PC-9 (cell line): Measurements from ENCODE around the gene ZBED1. TPM values are rescaled to one million over a fixed set of nuclear protein-coding genes. Genes with fewer than 3 reads are reported as not detected.

ENCODE experiments used
- BruUV-seq: library from RNA; stranded (reverse); fragments of 400-500 nt; replicated peaks from 2 replicates; lab custom pipeline; 2021; lab: Mats Ljungman, UMichigan
- CTCF ChIA-PET: fragments of 300-600 bp; sonication (Branson Sonifier 250); formaldehyde crosslinking; loops from one replicate; lab custom pipeline; 2022; ENCODE audit warnings: antibody characterized with exemption; lab: Charles Lee
- POLR2A ChIA-PET: fragments of 300-600 bp; sonication (Branson Sonifier 250); formaldehyde crosslinking; loops from one replicate; lab custom pipeline; 2022; ENCODE audit warnings: antibody characterized with exemption; ENCODE audit not compliant: unreplicated experiment; lab: Charles Lee
- DNase-seq, 2 experiments: peaks; one replicate each; pipeline versions ENCODE4 v3.0.0 to v3.0.0-alpha.2; 2015 to 2022; ENCODE audit warnings: mixed read lengths in 1 of 2
- H2AFZ ChIP-seq: fragments of 200-600 bp; sonication (generic); 2 replicates; pipeline ENCODE4 v1.8.1; 2017; ENCODE audit warnings: antibody characterized with exemption
- H3F3A ChIP-seq: fragments of 200-600 bp; sonication (generic); 2 replicates; pipeline ENCODE4 v1.8.1; 2017; ENCODE audit warnings: antibody characterized with exemption, mild to moderate bottlenecking, low read depth; ENCODE audit not compliant: insufficient read depth
- H3K27ac ChIP-seq: fragments of 200-600 bp; sonication (generic); 2 replicates; pipeline ENCODE4 v1.6.1; 2016; ENCODE audit warnings: mixed run types
- H3K27me3 ChIP-seq: fragments of 200-600 bp; sonication (generic); 2 replicates; pipeline ENCODE4 v1.6.1; 2016; ENCODE audit warnings: low read depth, mixed run types; ENCODE audit not compliant: insufficient read depth
- H3K36me3 ChIP-seq: fragments of 200-600 bp; sonication (generic); 2 replicates; pipeline ENCODE4 v1.6.1; 2016; ENCODE audit warnings: low read depth, mixed run types
- H3K4me1 ChIP-seq: fragments of 200-600 bp; sonication (generic); replicated peaks from 2 replicates; pipeline ENCODE4 v1.6.1; 2016; ENCODE audit warnings: mixed run types; ENCODE audit not compliant: insufficient read depth
- H3K4me2 ChIP-seq: fragments of 200-600 bp; sonication (generic); 2 replicates; pipeline ENCODE4 v1.6.1; 2017; ENCODE audit warnings: mixed run types
- H3K4me3 ChIP-seq: fragments of 200-600 bp; sonication (generic); 2 replicates; pipeline ENCODE4 v1.6.1; 2016; ENCODE audit warnings: mixed run types
- H3K79me2 ChIP-seq: fragments of 200-600 bp; sonication (generic); 2 replicates; pipeline ENCODE4 v1.6.1; 2017; ENCODE audit warnings: low read depth, mixed run types
- H3K9me2 ChIP-seq: fragments of 200-600 bp; sonication (generic); 2 replicates; pipeline ENCODE4 v1.8.1; 2017; ENCODE audit warnings: mild to moderate bottlenecking; ENCODE audit not compliant: insufficient read depth
- H3K9me3 ChIP-seq: fragments of 200-600 bp; sonication (generic); 2 replicates; pipeline ENCODE4 v1.8.1; 2016; ENCODE audit warnings: low read depth; ENCODE audit not compliant: insufficient read depth
- H4K20me1 ChIP-seq: fragments of 200-600 bp; sonication (generic); 2 replicates; pipeline ENCODE4 v1.8.1; 2017; ENCODE audit not compliant: insufficient read depth
- CTCF ChIP-seq: fragments of 200-600 bp; sonication (generic); conservative IDR thresholded peaks from 2 replicates; pipeline ENCODE4 v1.6.1; 2017; ENCODE audit warnings: mixed run types, antibody characterized with exemption, mild to moderate bottlenecking, moderate library complexity
- EZH2 ChIP-seq: fragments of 200-600 bp; sonication (generic); IDR thresholded peaks from 2 replicates; pipeline ENCODE4 v1.8.0; 2017; ENCODE audit warnings: antibody characterized with exemption, low read depth
- intact Hi-C: fragments of 100-400 bp; cut with micrococcal nuclease; formaldehyde crosslinking; loops from one replicate; pipeline ENCODE4 v1.10.0; 2022; ENCODE audit not compliant: unreplicated experiment
- total RNA-seq: library from RNA; stranded (reverse); gene quantifications from 2 replicates; pipeline ENCODE4 v1.2.3, GENCODE V29; 2021

ZBED1 gene
- total RNA-seq, 1 experiment from 2014 or later = 11.1 TPM

- no peaks in the 10 kb centered on the region for H4K20me1 ChIP-seq
- BruUV-seq = no TSS peak
- H3K36me3 ChIP-seq = no peaks in the 10 kb centered on the region
- H3K27ac ChIP-seq = no peak overlapping the region
- H2AFZ ChIP-seq = no peak overlapping the region
- H3K4me2 ChIP-seq = no peak overlapping the region
- intact Hi-C loops = no loop called here
- DNase-seq = no peak
- CTCF ChIA-PET = no interaction called here
- no peaks in the 10 kb centered on the region for H3F3A ChIP-seq
- H3K4me3 ChIP-seq = no peak overlapping the region
- POLR2A ChIA-PET = no interaction called here
- no peaks in the 10 kb centered on the region; the same call in 1 of the 2 replicates for H3K9me2 ChIP-seq
- no peaks in the 10 kb centered on the region for H3K4me1 ChIP-seq
- no peak for TF ChIP-seq EZH2
- TF ChIP-seq CTCF = no peak
- no peaks in the 10 kb centered on the region for H3K79me2 ChIP-seq
- no peaks in the 10 kb centered on the region for H3K9me3 ChIP-seq
- H3K27me3 ChIP-seq = no peaks in the 10 kb centered on the region
These were observed 51.5 kb downstream of the ZBED1 start for GRCh38 chrX:2449135-2449886.

GRCh38 chrX:2447484-2447883 lies 53.3 kb downstream of the ZBED1 start:
- no TSS peak for BruUV-seq
- no peaks in the 10 kb centered on the region for H3K27me3 ChIP-seq
- H2AFZ ChIP-seq = no peak overlapping the region
- no peak overlapping the region for H3K4me2 ChIP-seq
- H3K9me2 ChIP-seq = no peaks in the 10 kb centered on the region; the same call in 1 of the 2 replicates
- H3K27ac ChIP-seq = no peak overlapping the region
- POLR2A ChIA-PET = no interaction called here
- H3K4me1 ChIP-seq = no peaks in the 10 kb centered on the region
- H4K20me1 ChIP-seq = no peaks in the 10 kb centered on the region
- intact Hi-C loops = no loop called here
- H3K36me3 ChIP-seq = no peaks in the 10 kb centered on the region
- H3K79me2 ChIP-seq = no peaks in the 10 kb centered on the region
- DNase-seq = no peak
- CTCF ChIA-PET = no interaction called here
- no peaks in the 10 kb centered on the region for H3K9me3 ChIP-seq
- no peaks in the 10 kb centered on the region for H3F3A ChIP-seq
- H3K4me3 ChIP-seq = no peak overlapping the region
- TF ChIP-seq EZH2 (no peak), CTCF (no peak)

GRCh38 chrX:2446815-2447214 lies 54.0 kb downstream of the ZBED1 start:
- Histone ChIP-seq H3K36me3 (no peaks in the 10 kb centered on the region), H3K4me1 (no peaks in the 10 kb centered on the region), H3K4me3 (no peak overlapping the region), H4K20me1 (no peaks in the 10 kb centered on the region), H3K9me3 (no peaks in the 10 kb centered on the region), H3K27me3 (no peaks in the 10 kb centered on the region), H3K4me2 (no peak overlapping the region), H2AFZ (no peak overlapping the region), H3K9me2 (no peaks in the 10 kb centered on the region), H3K27ac (no peak overlapping the region), H3F3A (no peaks in the 10 kb centered on the region), H3K79me2 (no peaks in the 10 kb centered on the region)
- POLR2A ChIA-PET = no interaction called here
- intact Hi-C loops = no loop called here
- no TSS peak for BruUV-seq
- DNase-seq = no peak
- TF ChIP-seq CTCF (no peak), EZH2 (no peak)
- CTCF ChIA-PET = no interaction called here
